ENCODE measurements around the gene GYPA.
"Not testable (repeated sequence)": the region's sequence is repeated elsewhere in the genome, so short reads cannot be mapped to it uniquely, and the experiment has no call there.

GYPA gene

DNA sequence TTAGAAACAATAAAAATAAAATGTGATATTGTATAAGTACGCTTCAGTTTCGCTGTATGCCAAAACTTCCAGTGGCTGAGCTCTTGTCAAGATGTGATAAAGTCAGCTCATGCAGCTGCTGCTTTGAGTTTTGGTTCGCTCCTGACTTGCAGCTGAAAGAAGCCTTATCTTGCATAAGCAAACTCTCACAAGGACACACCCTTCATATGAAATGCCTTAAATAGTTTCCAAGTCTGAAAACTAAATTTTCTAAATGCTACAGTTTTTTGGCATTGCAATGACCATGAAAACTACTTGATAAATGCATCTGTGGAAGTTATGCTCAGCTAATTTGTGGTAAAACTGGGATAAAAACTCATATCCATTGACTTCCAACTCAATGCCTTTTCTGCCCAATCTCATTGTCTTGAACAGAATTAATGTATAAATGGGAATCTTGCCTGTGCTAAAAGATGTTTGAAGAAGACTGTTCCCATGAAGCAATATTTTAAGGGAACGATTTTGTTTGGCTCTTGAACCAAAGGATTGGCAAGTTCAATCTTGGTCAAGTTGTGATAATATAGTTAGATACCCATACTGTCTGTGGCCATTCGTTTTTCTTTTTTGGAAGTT, 11.7 kb downstream of the GYPA start:
- not testable (repeated sequence) for DNase-seq

DNA sequence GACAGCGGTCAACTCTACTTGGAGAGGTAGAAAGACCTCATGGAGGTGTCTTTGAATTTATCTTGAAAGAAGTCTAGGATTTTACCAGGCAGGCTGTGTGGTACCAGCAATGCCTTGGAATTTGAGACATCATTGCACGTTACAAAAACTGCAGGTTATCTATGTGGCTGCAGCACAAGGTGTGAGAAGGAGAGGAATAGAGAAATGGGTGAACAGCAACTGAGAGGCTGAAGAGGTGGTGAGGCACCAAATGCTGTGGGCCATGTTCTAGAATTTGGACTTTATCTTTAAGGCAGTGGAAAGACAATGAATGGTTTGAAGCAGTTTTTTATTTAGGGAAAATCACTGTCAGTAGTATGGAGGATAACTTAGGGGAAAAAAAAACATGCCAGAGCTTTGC, 15.4 kb downstream of the GYPA start:
- not testable (repeated sequence) for DNase-seq

GRCh38 chr4:144123982-144124635, 16.4 kb downstream of the GYPA start:
- not testable (repeated sequence) for DNase-seq

DNA sequence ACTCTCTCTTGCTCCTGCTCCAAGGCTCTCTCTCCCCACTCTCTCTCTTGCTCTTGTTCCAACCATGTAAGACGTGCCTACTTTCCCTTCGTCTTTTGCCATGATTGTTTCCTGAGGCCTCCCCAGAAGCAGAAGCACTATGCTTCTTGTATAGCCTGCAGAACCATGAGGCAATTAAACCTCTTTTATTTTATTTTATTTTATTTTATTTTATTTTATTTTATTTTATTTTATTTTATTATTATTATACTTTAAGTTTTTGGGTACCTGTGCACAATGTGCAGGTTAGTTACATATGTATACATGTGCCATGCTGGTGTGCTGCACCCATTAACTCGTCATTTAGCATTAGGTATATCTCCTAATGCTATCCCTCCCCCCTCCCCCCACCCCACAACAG, 17.2 kb downstream of the GYPA start:
- DNase-seq: not testable (repeated sequence)

DNA sequence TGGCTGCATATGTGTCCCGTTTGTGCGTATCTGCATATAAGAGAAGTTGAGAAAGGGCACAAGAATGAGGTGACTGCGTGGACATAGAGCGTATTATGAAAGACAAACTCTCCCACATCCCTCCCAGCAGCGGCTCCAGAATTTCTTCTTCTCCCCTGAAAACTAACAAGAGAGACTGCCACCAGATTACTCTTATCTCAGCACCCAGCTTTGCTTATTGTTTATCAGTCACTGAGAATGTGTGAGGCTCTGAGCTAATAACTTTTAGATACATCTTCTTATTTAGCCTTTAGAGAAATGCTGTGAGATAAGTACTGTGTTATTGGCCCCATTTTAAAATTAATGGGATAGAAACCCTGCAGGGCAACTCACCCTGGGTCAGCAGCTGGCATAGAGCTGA, 20.8 kb downstream of the GYPA start:
- not testable (repeated sequence) for DNase-seq

DNA sequence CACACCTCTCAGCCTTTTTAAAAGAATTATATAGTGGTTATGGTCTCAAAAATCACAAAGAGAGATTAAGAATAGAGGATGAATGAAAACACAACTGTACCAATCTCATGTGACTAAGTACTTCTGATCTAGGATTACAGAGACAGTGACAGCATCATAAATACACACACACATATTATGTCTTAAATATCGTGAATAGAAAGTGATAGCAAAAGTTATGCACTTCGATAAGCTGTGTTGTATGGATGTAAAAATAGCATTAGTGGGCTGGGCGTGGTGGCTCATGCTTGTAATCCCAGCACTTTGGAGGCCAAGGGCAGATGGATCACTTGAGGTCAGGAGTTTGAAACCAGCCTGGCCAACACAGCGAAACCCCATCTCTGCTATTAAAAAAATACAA, 25.0 kb downstream of the GYPA start:
- DNase-seq: no peak

DNA sequence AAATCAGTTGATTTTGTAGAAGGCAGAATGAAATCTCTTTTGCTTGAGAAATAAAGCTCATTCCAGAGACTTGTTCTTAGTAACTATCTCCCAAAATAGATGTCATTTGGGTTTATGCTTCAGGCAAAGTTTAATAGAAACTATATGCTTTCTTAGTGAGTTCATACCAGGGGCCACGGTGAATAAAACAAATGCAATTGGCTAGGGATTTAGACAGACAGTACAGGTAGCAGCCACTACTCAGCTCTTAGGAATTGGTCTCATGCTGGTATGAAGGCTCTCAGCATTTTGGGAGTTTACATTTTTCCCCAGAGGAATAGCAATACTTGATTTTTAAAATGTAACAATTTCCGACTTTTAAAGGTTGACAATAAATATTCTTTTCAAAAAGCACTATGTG, 27.0 kb downstream of the GYPA start:
- no peak for DNase-seq

GRCh38 chr4:144104509-144105130, 35.9 kb downstream of the GYPA start:
- DNase-seq: no peak

DNA sequence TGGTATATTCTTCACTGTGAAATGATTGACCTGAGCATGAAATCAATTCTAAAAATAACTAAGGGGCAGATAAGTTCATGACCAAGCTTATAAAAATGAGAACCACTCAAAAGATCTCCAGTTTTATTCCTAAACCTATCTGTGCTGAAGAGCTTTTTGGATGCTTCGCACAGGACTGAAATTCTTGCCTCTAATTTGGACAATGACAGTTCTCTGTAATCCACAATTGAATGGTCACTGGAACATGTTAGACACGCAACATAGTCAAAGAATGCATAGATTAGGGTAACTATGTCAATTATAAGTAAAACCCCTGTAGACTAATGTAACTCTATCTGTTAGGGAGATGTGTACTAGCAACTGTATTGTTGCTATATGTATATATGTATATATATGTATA, 42.7 kb downstream of the GYPA start:
- DNase-seq: not testable (repeated sequence)

DNA sequence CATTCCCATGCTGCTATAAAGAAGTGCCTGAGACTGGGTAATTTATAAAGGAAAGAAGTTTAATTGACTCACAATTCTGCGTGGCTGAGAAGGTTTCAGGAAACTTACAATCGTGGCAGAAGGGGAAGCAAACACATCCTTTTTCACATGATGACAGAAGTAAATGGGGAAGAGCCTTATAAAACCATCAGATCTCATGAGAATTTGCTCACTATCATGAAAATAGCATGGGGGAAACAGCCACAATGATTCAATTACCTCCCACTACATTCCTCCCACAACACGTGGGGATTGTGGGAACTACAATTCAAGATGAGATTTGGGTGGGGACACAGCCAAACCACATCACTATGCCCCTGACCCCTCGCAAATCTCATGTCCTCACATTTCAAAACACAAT, 46.5 kb downstream of the GYPA start:
- not testable (repeated sequence) for DNase-seq

DNA sequence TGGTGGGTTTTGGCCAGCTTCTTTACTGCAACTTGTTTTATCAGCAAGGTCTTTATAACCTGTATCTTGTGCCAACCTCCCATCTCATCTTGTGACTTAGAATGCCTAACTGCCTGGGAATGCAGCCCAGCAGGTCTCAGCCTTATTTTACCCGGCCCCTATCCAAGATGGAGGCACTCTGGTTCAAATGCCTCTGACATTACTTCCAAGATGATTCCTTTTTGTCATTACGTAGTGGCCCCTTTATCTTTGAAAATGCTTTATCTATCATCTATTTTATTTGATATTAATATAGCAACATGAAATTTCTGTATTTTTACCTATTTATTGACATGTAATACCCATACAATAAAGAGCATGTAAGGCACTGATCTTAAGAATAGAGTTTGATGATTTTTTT, 49.3 kb downstream of the GYPA start:
- not testable (repeated sequence) for DNase-seq

DNA sequence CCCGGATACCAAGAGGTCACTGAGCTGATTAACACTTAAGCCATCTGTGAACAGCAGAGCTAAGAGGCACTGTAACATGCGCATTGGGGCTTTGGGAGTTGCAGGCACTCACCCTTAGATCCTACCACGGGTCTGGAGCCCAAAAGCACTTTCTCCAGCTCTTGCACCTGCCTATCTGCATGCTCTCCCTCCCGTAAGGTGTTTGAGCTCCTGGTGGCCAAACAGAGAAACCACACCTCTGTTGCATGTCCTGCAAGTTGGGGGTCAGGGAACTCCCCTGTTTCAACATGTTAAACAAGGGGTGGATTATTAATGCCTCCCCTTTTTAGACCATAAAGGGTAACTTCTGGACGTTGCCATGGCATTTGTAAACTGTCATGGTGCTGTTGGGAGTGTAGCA, 49.8 kb downstream of the GYPA start:
- no peak for DNase-seq

DNA sequence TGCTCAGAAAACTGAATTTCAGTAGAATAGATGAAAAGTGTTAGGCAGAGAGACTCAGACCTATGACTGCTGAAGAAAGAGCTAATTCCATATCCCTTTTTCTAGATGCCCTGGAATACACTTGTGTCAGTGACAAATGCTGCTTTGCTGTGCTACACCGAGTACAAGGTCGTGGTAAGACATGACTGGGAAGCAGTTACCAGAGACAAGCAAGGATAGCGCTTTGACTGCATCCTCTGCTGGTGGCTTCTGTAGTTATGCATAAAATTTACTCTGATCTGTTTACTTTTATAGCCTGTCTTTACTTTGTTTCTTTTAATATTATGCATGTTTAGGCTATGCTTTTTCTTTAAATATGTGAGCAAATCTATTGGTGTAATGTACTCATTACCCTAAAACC, 58.5 kb downstream of the GYPA start:
- not testable (repeated sequence) for DNase-seq

DNA sequence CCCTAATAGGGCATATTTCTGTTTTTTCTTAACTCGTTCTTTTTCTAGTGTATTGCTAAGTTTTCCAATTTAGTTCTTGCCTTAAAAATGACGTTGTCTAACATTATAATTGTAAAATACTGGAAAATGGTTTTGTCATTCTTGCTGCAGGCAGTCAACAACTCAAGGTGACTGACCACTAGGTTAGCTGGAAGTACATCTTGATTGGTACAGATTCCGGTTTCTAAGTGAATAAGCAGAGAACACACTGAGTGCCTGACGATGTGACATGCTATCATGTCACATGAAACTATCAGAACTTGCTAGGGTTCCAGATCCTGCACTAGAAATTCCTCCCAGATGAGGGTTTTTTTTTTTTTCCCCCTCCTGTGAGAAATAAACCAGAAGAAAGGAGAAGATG, 60.4 kb downstream of the GYPA start:
- not testable (repeated sequence) for DNase-seq

DNA sequence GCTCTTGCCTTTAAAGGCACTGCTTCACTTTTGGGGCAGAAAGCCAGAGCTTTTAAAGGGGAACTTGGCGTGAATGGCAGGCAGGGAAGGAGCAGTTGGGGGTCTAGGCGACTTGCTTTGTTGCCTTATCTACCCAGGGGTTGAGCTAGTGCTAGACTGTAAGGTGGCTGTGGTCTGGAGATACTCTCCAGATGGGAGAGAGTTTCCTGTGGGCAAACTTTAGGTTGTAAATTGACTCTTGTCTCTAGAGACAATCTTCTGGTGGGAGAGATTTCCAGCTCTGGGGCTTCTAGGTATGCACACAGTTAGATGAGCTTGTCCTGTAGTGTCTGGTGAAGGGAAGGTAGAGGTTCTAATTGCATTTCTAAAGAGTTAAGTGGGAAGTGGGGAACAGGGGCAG, 61.8 kb downstream of the GYPA start:
- DNase-seq: not testable (repeated sequence)

DNA sequence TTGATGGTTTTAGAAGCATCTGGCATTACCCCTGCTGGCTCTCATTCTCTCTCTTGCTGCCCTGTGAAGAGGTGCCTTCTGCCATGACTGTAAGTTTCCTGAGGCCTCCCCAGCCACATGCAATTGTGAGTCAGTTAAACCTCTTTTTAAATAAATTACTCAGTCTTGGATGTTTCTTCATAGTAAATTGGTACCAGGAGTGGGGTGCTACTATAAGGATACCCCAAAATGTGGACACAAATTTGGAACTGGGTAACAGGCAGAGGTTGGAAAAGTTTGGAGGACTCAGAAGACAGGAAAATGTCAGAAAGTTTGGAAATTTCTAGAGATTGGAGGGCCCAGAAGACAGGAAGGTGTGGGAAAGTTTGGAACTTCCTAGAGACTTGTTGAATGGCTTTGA, 79.0 kb downstream of the GYPA start:
- DNase-seq: not testable (repeated sequence)

DNA sequence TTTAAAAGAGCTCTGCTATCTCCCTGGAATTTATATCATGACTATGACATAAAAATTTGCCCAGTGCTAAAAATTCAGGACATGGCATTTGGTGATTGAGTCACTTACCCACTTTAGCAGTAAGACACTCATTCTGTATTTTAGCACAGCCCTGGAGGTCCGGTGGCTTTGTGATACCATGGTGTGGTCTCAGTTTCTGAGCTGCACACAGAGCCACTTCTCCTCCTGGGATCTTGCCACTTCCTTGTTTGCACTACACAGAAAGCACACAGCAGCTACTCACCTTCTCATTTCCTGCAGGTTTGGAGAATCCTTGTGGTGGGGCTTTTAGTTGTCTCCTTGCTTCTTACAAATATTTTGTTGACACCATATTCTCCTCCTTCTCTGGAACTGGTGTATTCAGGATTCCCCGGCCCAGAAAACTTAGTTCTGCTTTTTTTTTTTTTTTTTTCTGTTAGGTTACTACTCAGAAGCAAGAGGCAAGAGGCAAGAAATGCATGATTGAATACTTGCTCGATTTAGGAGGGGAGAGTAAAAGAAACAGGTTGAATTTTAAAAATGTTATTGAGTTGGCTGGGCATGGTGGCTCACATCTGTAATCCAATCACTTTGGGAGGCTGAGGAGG, 80.2 kb downstream of the GYPA start:
- DNase-seq: not testable (repeated sequence)

Data from NCI-H187 (cell line).